Stomach smooth muscle (tissue), 2 donors: ENCODE results near the gene C4A.
A peak's percentile ranks its signal among the peaks of the same experiment; 100 is the strongest.
"Not testable (repeated sequence)": the region's sequence is repeated elsewhere in the genome, so short reads cannot be mapped to it uniquely, and the experiment has no call there.

Experiments
- H3K27ac ChIP-seq: one replicate; pipeline ENCODE4 v1.7.0; 2013; ENCODE audit warnings: mild to moderate bottlenecking, low read length, inconsistent platforms
- H3K27me3 ChIP-seq, 2 donors: one replicate each; pipeline ENCODE4 v1.7.0; 2013; ENCODE audit warnings: low read length in 2 of 2; ENCODE audit not compliant: insufficient read depth in 2 of 2, control insufficient read depth in 1 of 2
- H3K36me3 ChIP-seq, 2 donors: one replicate each; pipeline ENCODE4 v1.7.0; 2013; ENCODE audit warnings: low read length in 2 of 2; ENCODE audit not compliant: control insufficient read depth in 2 of 2, insufficient read depth in 2 of 2
- H3K4me1 ChIP-seq: one replicate; pipeline ENCODE4 v1.7.0; 2013; ENCODE audit warnings: low read length; ENCODE audit not compliant: control insufficient read depth, insufficient read depth
- H3K4me3 ChIP-seq, 2 donors: one replicate each; pipeline ENCODE4 v1.7.0; 2013; ENCODE audit warnings: low read length in 2 of 2
- H3K9ac ChIP-seq, 2 donors: one replicate each; pipeline ENCODE4 v1.7.0; 2013; ENCODE audit warnings: low read length in 2 of 2, mild to moderate bottlenecking in 1 of 2
- H3K9me3 ChIP-seq, 2 donors: one replicate each; pipeline ENCODE4 v1.7.0; 2013; ENCODE audit warnings: low read length in 2 of 2; ENCODE audit not compliant: control insufficient read depth in 2 of 2
- donor health status: healthy.
- donor health status: Pancreatic carcinoma.

The C4A gene

DNA sequence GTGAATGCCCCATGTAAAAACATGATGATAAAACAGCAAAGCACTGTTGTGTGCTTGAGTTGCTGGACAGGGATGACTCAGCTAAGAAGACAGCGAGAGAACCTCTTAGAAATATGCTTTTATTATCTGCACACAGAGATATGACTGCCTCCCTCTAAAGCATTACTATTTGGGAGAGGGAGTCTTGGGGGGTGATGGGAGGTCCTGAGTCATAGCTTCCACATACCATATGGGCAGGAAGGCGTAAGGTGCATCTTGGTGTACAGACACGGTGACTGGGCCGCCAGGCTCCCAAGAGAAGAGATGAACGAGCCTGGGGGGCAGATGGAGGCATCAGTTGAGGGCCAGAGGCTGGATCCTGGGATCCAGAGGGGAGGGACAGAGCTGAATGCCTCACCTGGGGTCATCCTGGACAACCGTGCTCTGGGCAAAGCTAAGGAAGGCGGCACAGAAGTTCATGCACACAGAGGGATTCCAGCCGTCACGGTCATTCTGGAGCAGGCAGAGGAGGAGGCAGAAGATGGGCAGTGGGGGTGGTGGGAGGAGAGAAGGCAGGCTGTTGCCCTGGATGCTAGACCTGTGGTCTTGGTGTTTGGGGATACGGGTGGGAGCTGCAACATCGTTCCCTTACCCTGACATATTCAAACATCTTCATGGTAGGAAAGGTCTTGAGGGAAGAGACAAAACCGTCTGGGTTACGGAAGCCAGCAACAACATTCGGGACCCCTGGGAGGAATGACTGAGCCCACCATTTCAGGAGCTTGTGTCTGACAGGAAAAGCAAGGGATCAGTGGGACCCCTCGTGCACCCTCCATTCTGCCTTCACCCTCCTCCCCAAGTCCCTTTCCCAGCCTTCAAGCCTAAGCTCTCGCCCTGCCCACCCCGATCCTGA, 11.9 kb upstream of the C4A start:
- H3K27ac ChIP-seq: peak overlapping the region; percentile 98
- H3K36me3 ChIP-seq: peaks cover 28 to 41% of the 10 kb centered on the region in 2 donors
- peaks cover 42% of the 10 kb centered on the region for H3K4me1 ChIP-seq
- H3K9me3 ChIP-seq: no peaks in the 10 kb centered on the region
- H3K4me3 ChIP-seq: peak overlapping the region in 1 of 2 donors; percentile 97
- H3K9ac ChIP-seq: no peak overlapping the region
- H3K27me3 ChIP-seq: no peaks in the 10 kb centered on the region

DNA sequence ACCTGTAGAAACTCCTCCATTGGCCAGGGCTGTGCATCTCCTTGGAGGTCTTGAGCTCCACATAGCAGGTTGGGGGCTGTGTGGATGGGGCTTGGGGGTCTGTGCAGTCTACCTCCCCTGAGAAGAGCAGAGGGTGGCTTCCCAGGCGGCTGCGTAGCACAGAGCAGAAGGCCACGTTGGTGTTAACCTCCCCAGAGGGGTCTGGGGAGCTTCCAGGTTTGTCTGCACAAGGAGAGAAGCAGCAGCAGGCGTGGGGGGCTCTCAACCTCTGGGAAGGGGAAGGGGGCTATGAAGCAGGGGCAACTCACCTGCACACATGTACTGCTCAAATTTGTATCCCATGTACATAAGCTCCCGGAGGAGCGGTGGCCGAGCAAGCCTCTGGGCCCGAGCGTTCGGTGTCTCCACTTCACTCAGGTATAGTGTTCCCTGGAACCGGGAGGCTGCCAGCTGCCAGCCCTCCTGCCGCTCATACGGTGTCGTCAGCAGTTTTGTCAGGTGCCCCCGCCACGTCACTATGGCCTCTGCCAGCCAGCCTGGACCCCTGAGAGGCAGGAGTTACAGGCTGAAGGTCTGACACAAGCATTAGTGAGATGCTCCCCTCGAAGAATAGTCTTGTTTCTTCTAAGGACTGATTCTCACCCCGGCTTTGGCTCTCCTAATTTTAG, 11.1 kb upstream of the C4A start:
- peaks cover 25 to 34% of the 10 kb centered on the region in 2 donors for H3K36me3 ChIP-seq
- H3K27me3 ChIP-seq: no peaks in the 10 kb centered on the region
- H3K9ac ChIP-seq: peak overlapping the region; percentile 74 to 99
- H3K9me3 ChIP-seq: no peaks in the 10 kb centered on the region
- H3K4me3 ChIP-seq: peak overlapping the region; percentile 75 to 97
- peak overlapping the region; percentile 98 for H3K27ac ChIP-seq
- peaks cover 42% of the 10 kb centered on the region for H3K4me1 ChIP-seq

DNA sequence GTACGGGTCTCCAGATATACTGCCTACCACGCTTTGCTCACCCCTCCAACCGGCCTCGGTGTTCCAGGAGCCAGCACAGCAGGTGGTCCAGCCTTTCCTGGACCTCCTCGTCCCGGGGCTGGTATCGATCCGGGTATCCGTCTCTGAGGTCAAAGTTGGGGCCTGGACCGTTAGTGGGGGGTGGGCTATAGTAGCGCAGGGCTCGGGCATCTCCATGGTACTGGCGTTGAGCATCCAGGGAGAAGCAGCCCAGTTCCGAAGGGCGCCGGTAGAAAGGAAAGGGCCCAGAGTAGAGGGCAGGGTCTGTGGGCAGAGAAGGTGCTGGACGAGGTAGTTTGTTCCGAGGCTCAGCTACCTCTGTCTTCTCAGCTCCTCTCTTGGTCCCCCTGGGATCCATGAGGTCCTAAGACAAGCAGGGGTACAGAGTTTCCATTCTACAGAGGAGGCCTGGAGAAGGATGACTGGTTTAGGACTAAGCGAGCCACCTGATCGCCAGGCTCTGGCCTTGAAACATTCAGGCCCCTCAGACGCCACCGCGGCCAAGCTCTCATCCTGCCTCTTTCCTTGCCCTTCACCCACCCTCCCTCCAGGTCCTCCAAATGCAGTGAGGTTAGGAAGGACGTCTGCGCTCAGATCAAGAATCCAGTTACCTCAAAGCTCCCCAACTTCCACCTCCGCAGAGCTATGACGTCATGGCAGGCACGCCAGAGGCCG, 10.4 kb upstream of the C4A start:
- Histone ChIP-seq H3K4me1 (peaks cover 42% of the 10 kb centered on the region), H3K9ac (peak overlapping the region; percentile 74 to 99), H3K36me3 (peaks cover 23 to 27% of the 10 kb centered on the region in 2 donors), H3K27ac (peak overlapping the region; percentile 98), H3K9me3 (no peaks in the 10 kb centered on the region), H3K27me3 (no peaks in the 10 kb centered on the region), H3K4me3 (peak overlapping the region; percentile 75 to 97)

DNA sequence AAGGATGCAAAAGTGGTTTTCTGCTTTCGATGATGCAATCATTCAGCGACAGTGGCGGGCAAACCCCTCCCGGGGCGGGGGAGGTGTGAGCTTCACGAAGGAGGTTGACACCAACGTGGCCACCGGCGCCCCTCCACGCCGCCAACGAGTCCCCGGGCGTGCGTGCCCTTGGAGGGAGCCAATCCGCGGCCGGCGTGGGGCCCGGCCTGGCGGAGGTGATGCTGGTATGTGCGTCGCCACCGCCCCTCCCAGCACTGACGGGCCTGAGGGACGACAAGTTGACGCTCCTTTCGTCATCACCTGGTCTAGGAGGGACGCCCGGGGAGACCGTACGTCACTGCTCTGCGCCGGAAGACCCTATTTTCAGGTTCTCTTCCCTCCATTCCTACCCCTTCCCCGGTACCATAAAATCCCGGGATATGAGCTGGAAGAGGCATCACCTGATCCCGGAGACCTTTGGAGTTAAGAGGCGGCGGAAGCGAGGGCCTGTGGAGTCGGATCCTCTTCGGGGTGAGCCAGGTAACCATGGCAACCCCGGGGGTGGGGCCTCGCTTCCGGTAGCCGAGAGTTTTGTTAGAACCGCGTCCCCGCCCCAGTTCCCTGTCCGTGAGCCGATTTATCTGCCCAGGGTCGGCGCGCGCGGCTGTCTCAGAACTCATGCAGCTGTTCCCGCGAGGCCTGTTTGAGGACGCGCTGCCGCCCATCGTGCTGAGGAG, 9.7 kb upstream of the C4A start, which contains the start of gene DXO:
DXO (minus strand) TSS at position 146 of the 716 bp plus-strand sequence. CDS start 463 bp downstream, outside the sequence.
- peak within 1 kb of the TSS; percentile 75 to 97 for H3K4me3 ChIP-seq
- no peaks in the 10 kb centered on the region for H3K27me3 ChIP-seq
- H3K36me3 ChIP-seq: peaks cover 16 to 20% of the 10 kb centered on the region in 2 donors
- no peaks in the 10 kb centered on the region for H3K9me3 ChIP-seq
- H3K4me1 ChIP-seq: peaks cover 42% of the 10 kb centered on the region
- peak within 1 kb of the TSS; percentile 74 to 99 for H3K9ac ChIP-seq
- H3K27ac ChIP-seq: peak within 1 kb of the TSS; percentile 98

DNA sequence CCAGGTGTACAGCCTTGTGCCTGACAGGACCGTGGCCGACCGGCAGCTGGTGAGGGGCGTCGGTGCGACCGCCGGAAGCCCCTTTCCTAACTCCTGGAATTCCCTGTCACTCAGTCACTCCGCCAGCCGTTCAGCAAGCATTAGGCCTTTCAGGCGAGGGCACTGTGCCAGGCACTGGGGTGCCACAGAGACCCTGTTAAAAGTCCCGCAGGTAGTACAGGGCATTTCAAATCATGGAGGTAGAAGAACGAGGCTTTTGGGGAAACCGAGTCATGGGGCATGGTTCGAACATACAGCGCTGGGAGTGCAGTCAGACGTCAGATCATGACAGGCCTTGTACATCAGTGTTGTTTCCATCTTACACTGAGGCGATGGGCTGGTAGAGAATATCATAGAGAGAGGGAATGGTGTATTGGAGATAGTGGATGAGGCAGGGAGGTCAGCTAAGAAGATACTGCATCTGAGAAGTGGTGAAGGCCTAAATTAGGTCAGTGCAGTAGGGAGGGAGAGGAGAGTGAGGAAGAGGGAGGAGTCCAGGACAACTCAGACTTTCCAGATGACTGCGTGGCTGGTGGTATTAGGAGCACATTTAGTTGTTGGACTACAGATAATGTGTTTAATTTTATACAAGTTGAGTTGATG, 9.0 kb upstream of the C4A start:
- Histone ChIP-seq H3K9me3 (no peaks in the 10 kb centered on the region), H3K27me3 (no peaks in the 10 kb centered on the region), H3K4me3 (peak overlapping the region; percentile 75 to 97), H3K36me3 (peaks cover 10 to 14% of the 10 kb centered on the region in 2 donors), H3K9ac (peak overlapping the region; percentile 74 to 99), H3K27ac (peak overlapping the region; percentile 98), H3K4me1 (peaks cover 42% of the 10 kb centered on the region)

DNA sequence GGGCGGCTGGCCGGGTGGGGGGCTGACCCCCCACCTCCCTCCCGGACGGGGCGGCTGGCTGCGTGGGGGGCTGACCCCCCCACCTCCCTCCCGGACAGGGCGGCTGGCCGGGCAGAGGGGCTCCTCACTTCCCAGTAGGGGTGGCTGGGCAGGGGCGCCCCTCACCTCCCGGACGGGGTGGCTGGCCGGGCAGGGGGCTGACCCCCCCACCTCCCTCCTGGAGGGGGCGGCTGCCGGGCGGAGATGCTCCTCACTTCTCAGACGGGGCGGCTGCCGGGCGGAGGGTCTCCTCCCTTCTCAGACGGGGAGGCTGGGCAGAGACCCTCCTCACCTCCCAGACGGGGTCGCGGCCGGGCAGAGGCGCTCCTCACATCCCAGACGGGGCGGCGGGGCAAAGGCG, 5.8 kb upstream of the C4A start:
- not testable (repeated sequence) for H3K27me3 ChIP-seq, H3K9ac ChIP-seq, H3K9me3 ChIP-seq, H3K27ac ChIP-seq, H3K4me3 ChIP-seq
- peaks cover 8 to 12% of the 10 kb centered on the region in 2 donors for H3K36me3 ChIP-seq
- peaks cover 24% of the 10 kb centered on the region for H3K4me1 ChIP-seq

DNA sequence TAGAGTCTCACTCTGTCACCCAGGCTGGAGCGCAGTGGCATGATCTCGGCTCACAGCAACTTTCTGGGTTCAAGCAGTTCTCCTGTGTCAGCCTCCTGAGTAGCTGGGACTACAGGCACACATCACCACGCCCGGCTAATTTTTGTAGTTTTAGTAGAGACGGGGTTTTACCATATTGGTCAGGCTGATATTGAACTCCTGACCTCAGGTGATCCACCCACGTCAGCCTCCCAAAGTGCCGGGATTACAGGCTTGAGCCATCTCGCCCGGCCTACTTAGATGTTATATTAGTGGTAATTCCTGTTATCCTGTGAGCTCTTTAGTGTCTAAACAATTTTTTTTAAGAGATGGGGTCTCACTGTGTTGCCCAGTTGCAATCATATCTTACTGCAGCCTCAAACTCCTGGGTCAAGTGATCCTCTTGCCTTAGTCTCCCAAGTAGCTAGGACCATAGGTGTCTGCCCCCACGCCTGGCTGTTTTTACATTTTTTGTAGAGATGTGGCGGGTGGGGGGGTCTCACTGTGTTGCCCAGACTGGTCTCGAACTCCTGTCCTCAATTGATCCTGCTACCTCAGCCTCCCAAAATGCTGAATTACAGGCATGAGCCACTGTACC, 3.9 kb upstream of the C4A start:
- Histone ChIP-seq H3K4me3 (no peak overlapping the region), H3K9me3 (no peaks in the 10 kb centered on the region), H3K36me3 (peaks cover 8 to 12% of the 10 kb centered on the region in 2 donors), H3K27me3 (no peaks in the 10 kb centered on the region), H3K4me1 (peaks cover 7% of the 10 kb centered on the region), H3K27ac (no peak overlapping the region), H3K9ac (no peak overlapping the region)

DNA sequence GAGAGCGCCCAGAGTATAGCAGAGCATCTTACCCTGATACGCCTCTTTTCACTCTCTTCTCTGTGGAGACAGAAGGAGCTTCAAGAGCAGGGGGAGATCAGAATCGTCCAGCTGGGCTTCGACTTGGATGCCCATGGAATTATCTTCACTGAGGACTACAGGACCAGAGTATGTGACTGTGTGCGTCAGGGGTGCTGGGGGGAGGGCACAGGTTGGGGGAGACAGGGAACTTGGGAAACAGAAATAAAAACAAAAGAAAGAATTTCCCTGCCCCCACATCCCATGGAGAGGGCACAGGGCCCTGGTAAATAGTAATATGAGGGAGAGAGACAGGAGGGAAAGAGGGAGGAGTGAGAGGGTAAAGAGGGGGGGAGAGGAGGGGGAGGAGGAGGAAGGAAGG, 3.0 kb upstream of the C4A start:
- Histone ChIP-seq H3K9ac (no peak overlapping the region), H3K4me3 (no peak overlapping the region), H3K27me3 (no peaks in the 10 kb centered on the region), H3K9me3 (no peaks in the 10 kb centered on the region), H3K36me3 (peaks cover 8 to 12% of the 10 kb centered on the region in 2 donors), H3K27ac (no peak overlapping the region), H3K4me1 (no peaks in the 10 kb centered on the region)

DNA sequence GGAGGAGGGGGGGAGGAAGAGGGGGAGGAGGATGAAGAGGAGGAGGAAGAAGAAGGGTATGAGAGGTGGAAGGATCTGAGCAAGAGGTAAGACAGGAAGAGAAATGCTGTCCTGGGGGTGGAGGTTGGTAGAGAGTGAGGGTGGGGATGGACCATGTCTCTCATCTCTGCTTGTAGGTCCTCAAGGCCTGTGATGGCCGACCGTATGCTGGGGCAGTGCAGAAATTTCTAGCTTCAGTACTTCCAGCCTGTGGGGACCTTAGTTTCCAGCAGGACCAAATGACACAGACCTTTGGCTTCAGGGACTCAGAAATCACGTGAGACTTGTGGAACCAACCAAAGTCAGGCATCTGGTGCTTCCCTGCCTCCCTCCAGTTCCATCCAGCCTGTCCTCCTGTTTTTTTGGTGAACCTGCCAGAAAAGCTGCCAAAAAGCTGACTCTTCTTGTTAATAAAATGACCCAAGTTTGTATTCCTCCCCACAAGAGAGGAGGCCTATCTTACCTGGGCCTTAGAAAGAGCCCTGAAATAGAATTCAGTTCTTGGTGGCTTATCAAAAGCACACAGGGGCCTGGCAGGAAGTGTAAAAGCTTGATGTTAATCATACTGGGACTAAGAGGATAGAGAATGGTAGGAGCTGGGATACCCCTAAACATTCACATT, 2.5 kb upstream of the C4A start:
- no peak overlapping the region for H3K9ac ChIP-seq
- no peaks in the 10 kb centered on the region for H3K9me3 ChIP-seq
- no peaks in the 10 kb centered on the region for H3K4me1 ChIP-seq
- no peak overlapping the region for H3K27ac ChIP-seq
- H3K4me3 ChIP-seq: no peak overlapping the region
- H3K27me3 ChIP-seq: no peaks in the 10 kb centered on the region
- H3K36me3 ChIP-seq: peaks cover 8 to 12% of the 10 kb centered on the region in 2 donors
